A673 (cell line): Measurements from ENCODE around the gene TAAR9.

Source experiments
- CTCF ChIP-seq: fragments of 300-800, 200-600 bp; sonication (generic); conservative IDR thresholded peaks from 2 replicates; pipeline ENCODE4 v1.5.1; 2017; ENCODE audit warnings: low read depth, mild to moderate bottlenecking, antibody characterized with exemption, low read length, moderate library complexity, mixed read lengths
- EZH2 ChIP-seq: fragments of 200-600 bp; sonication (generic); IDR thresholded peaks from 2 replicates; pipeline ENCODE4 v1.6.1; 2017; ENCODE audit warnings: borderline replicate concordance, low read depth, mild to moderate bottlenecking, mixed read lengths, antibody characterized with exemption, low read length; ENCODE audit not compliant: poor library complexity, severe bottlenecking

DNA sequence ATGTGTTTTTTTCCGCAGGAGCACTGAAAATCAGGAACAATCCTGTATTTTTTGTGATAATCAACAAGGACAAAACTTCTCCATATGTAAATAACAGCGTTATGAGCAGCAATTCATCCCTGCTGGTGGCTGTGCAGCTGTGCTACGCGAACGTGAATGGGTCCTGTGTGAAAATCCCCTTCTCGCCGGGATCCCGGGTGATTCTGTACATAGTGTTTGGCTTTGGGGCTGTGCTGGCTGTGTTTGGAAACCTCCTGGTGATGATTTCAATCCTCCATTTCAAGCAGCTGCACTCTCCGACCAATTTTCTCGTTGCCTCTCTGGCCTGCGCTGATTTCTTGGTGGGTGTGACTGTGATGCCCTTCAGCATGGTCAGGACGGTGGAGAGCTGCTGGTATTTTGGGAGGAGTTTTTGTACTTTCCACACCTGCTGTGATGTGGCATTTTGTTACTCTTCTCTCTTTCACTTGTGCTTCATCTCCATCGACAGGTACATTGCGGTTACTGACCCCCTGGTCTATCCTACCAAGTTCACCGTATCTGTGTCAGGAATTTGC, 32.2 kb downstream of the TAAR9 start, which contains the start of gene TAAR6:
- TF ChIP-seq CTCF (no peak), EZH2 (no peak)
